UCSD-AML1 (cell line): Measurements from ENCODE around the gene AQP12B.

Source experiments
- DNase-seq: peaks from one replicate; lab custom pipeline; 2025; ENCODE audit not compliant: unreplicated experiment; lab: John Stamatoyannopoulos, UW

The AQP12B gene

GRCh38 chr2:240717681-240718581, 35.2 kb upstream of the AQP12B start:
- DNase-seq: no peak

- no peak for DNase-seq
These were observed 34.5 kb upstream of the AQP12B start for GRCh38 chr2:240717181-240717641.

GRCh38 chr2:240716130-240716798, 33.6 kb upstream of the AQP12B start:
- DNase-seq: no peak

GRCh38 chr2:240714747-240715725, 32.4 kb upstream of the AQP12B start:
- no peak for DNase-seq

GRCh38 chr2:240713928-240714746, 31.5 kb upstream of the AQP12B start:
- no peak for DNase-seq

GRCh38 chr2:240713071-240713927, 30.6 kb upstream of the AQP12B start:
- no peak for DNase-seq

- DNase-seq: no peak
These were observed 29.4 kb upstream of the AQP12B start for GRCh38 chr2:240712121-240712520.

- DNase-seq: no peak
These were observed 29.0 kb upstream of the AQP12B start for GRCh38 chr2:240711701-240712100.

GRCh38 chr2:240711296-240711695, 28.6 kb upstream of the AQP12B start:
- no peak for DNase-seq

GRCh38 chr2:240708457-240708856, 25.8 kb upstream of the AQP12B start:
- DNase-seq: no peak

- no peak for DNase-seq
These were observed 25.1 kb upstream of the AQP12B start for GRCh38 chr2:240707821-240708220.

GRCh38 chr2:240707043-240707756, 24.5 kb upstream of the AQP12B start:
- DNase-seq: no peak

GRCh38 chr2:240705204-240705791, 22.6 kb upstream of the AQP12B start:
- peak; percentile 46 for DNase-seq

- DNase-seq: no peak
These were observed 22.0 kb upstream of the AQP12B start for GRCh38 chr2:240704651-240705050.

GRCh38 chr2:240703417-240704341, 21.0 kb upstream of the AQP12B start:
- no peak for DNase-seq

GRCh38 chr2:240702640-240703011, 19.9 kb upstream of the AQP12B start:
- DNase-seq: no peak
